CD8-positive, alpha-beta memory T cell (primary cell): Measurements from ENCODE around the gene ZNF362. TPM values are rescaled to one million over a fixed set of nuclear protein-coding genes. Genes with fewer than 3 reads are reported as not detected.
A peak's percentile ranks its signal among the peaks of the same experiment; 100 is the strongest.

Source experiments
- CTCF ChIA-PET: fragments of 350-600 bp; sonication (Branson Sonifier 250); formaldehyde crosslinking; loops from one replicate; lab custom pipeline; 2021; ENCODE audit warnings: antibody characterized with exemption; lab: Charles Lee
- POLR2A ChIA-PET: fragments of 350-600 bp; sonication (Branson Sonifier 250); formaldehyde crosslinking; loops from one replicate; lab custom pipeline; 2021; ENCODE audit warnings: antibody characterized with exemption; lab: Charles Lee
- DNase-seq, 5 donors: peaks; one replicate each; pipeline versions ENCODE4 v3.0.0 to v3.0.0-alpha.2; 2020 to 2022; ENCODE audit warnings: mixed read lengths in 1 of 5
- H3K27ac ChIP-seq: one replicate; pipeline ENCODE4 v1.7.0; 2013; ENCODE audit warnings: low read depth, mild to moderate bottlenecking, low read length, moderate library complexity
- H3K27me3 ChIP-seq: 2 replicates; pipeline ENCODE4 v1.7.0; 2013; ENCODE audit warnings: low read length, mild to moderate bottlenecking; ENCODE audit not compliant: insufficient read depth, poor library complexity, severe bottlenecking
- H3K36me3 ChIP-seq: 2 replicates; pipeline ENCODE4 v1.7.0; 2013; ENCODE audit warnings: mild to moderate bottlenecking, low read length, moderate library complexity; ENCODE audit not compliant: insufficient read depth
- H3K4me1 ChIP-seq: 2 replicates; pipeline ENCODE4 v1.7.0; 2013; ENCODE audit warnings: mild to moderate bottlenecking, low read length, moderate library complexity; ENCODE audit not compliant: insufficient read depth
- H3K4me3 ChIP-seq: 2 replicates; pipeline ENCODE4 v1.7.0; 2013; ENCODE audit warnings: mild to moderate bottlenecking, low read length
- H3K9me3 ChIP-seq: 2 replicates; pipeline ENCODE4 v1.7.0; 2013; ENCODE audit warnings: mild to moderate bottlenecking, low read length
- H3K27ac Mint-ChIP-seq, 8 donors: one replicate each; pipeline ENCODE4 v1.8.0; 2020 to 2021; ENCODE audit warnings: mixed read lengths in 8 of 8, mild to moderate bottlenecking in 6 of 8, inconsistent platforms in 3 of 8, moderate library complexity in 3 of 8
- H3K27me3 Mint-ChIP-seq, 2 donors: one replicate each; pipeline ENCODE4 v1.8.0; 2020 to 2021; ENCODE audit warnings: mixed read lengths in 2 of 2, mild to moderate bottlenecking in 1 of 2, moderate library complexity in 1 of 2
- H3K36me3 Mint-ChIP-seq, 3 donors: one replicate each; pipeline ENCODE4 v1.8.0; 2020 to 2021; ENCODE audit warnings: mixed read lengths in 3 of 3, inconsistent platforms in 1 of 3, mild to moderate bottlenecking in 1 of 3
- H3K4me1 Mint-ChIP-seq, 3 donors: one replicate each; pipeline ENCODE4 v1.8.0; 2020 to 2021; ENCODE audit warnings: mixed read lengths in 3 of 3, inconsistent platforms in 1 of 3, mild to moderate bottlenecking in 1 of 3
- H3K4me3 Mint-ChIP-seq, 7 donors: one replicate each; pipeline ENCODE4 v1.8.0; 2020 to 2021; ENCODE audit warnings: mixed read lengths in 7 of 7, mild to moderate bottlenecking in 6 of 7, moderate library complexity in 4 of 7, inconsistent platforms in 2 of 7
- H3K9me3 Mint-ChIP-seq, 5 donors: one replicate each; pipeline ENCODE4 v1.8.0; 2020 to 2022; ENCODE audit warnings: mixed read lengths in 5 of 5, mild to moderate bottlenecking in 3 of 5, moderate library complexity in 2 of 5, inconsistent platforms in 1 of 5
- polyA plus RNA-seq: library from polyadenylated mRNA; unstranded; fragments of 300-500 nt; fragmentation: Illumina TruSeq; gene quantifications from one replicate; pipeline ENCODE4 v1.2.3, GENCODE V29; 2021
- total RNA-seq, 2 experiments: library from RNA; stranded (reverse); gene quantifications; one replicate each; pipeline ENCODE4 v1.2.3, GENCODE V29; 2021

ZNF362 gene
- total and polyA plus RNA-seq, 3 experiments from 2014 or later = 8.5 to 26.4 (median 9.9) TPM

- H3K27me3 ChIP-seq = no peaks in the 10 kb centered on the region
- Mint-ChIP-seq H3K4me1 (peaks cover 0 to 3% (median 0%) of the 10 kb centered on the region in 3 donors), H3K27ac (no peak overlapping the region), H3K36me3 (peaks cover 0 to 6% (median 0%) of the 10 kb centered on the region in 3 donors), H3K4me3 (no peak overlapping the region), H3K9me3 (no peaks in the 10 kb centered on the region), H3K27me3 (peaks cover 0 to 11% of the 10 kb centered on the region in 2 donors)
- H3K4me3 ChIP-seq = no peak overlapping the region
- no peaks in the 10 kb centered on the region for H3K36me3 ChIP-seq
- no peak for DNase-seq
- POLR2A ChIA-PET = no interaction called here
- no peaks in the 10 kb centered on the region for H3K9me3 ChIP-seq
- H3K4me1 ChIP-seq = no peaks in the 10 kb centered on the region
- H3K27ac ChIP-seq = no peak overlapping the region
- CTCF ChIA-PET = no interaction called here
Observed at GRCh38 chr1:33317946-33318345, 61.7 kb downstream of the ZNF362 start.

- Histone ChIP-seq H3K36me3 (no peaks in the 10 kb centered on the region), H3K27me3 (no peaks in the 10 kb centered on the region), H3K4me3 (no peak overlapping the region), H3K4me1 (no peaks in the 10 kb centered on the region), H3K27ac (no peak overlapping the region), H3K9me3 (no peaks in the 10 kb centered on the region)
- POLR2A ChIA-PET = no interaction called here
- H3K9me3 Mint-ChIP-seq = no peaks in the 10 kb centered on the region
- H3K27me3 Mint-ChIP-seq = peaks cover 0 to 10% of the 10 kb centered on the region in 2 donors
- H3K36me3 Mint-ChIP-seq = peaks cover 0 to 20% (median 4%) of the 10 kb centered on the region in 3 donors
- peak overlapping the region in 1 of 8 donors; percentile 25 for H3K27ac Mint-ChIP-seq
- DNase-seq = no peak
- H3K4me3 Mint-ChIP-seq = no peak overlapping the region
- CTCF ChIA-PET = no interaction called here
- peaks cover 0 to 3% (median 0%) of the 10 kb centered on the region in 3 donors for H3K4me1 Mint-ChIP-seq
Observed at GRCh38 chr1:33319186-33319948, 63.1 kb downstream of the ZNF362 start.

DNA sequence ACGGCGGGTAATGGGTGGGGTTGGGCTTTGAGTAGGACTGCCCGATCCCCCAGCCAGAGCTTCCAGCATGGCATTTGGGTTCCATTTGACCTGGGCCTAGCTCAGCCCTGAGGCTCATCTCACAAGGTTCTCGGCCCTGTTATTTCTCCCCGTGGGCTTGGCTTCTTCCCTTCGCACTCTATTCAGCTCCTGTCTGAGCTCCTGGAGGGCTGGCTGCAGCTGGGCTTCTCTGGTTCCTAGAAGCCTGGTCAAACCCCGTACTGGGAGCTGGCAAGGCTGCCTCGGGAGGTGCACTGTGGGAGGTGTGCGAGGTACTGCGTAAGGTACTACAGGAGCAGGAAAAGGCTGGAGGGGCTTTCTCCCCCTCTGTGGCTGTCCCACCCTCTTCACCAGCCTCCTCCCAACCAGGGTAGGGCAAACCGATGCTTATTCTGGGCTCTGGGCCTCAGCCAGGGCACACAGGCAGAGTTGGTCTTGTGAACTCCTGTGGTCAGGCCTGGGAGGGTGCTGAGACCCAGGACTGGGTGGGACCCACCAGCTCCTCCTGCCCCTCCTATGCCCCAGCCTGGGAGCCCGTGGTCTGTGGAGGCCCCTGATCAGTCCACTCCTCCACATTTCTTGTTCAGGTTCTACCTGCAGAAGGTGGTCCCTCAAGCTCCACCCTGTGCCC is 63.8 kb downstream of the ZNF362 start:
- Mint-ChIP-seq H3K4me1 (peaks cover 0 to 3% (median 0%) of the 10 kb centered on the region in 3 donors), H3K36me3 (peaks cover 0 to 27% (median 7%) of the 10 kb centered on the region in 3 donors), H3K9me3 (no peaks in the 10 kb centered on the region), H3K27ac (peak overlapping the region in 1 of 8 donors; percentile 70), H3K4me3 (no peak overlapping the region), H3K27me3 (peaks cover 0 to 6% of the 10 kb centered on the region in 2 donors)
- DNase-seq = no peak
- CTCF ChIA-PET = interaction anchor here (1.1 kb wide), 1 partner anchor 25 kb away, joined by 3 read pairs; no protein-coding TSS in a partner anchor
- POLR2A ChIA-PET = no interaction called here
- Histone ChIP-seq H3K27me3 (no peaks in the 10 kb centered on the region), H3K36me3 (peaks cover 7% of the 10 kb centered on the region), H3K9me3 (no peaks in the 10 kb centered on the region), H3K4me3 (no peak overlapping the region), H3K4me1 (no peaks in the 10 kb centered on the region), H3K27ac (no peak overlapping the region)

GRCh38 chr1:33320619-33321165 is 64.4 kb downstream of the ZNF362 start, which contains the start of gene A3GALT2:
TSS of gene A3GALT2 (minus strand) at chr1:33321098. CDS start at chr1:33321098, 0 bp downstream.
- no peak for DNase-seq
- H3K4me3 Mint-ChIP-seq = no peak within 1 kb of the TSS
- peaks cover 0 to under 1% (median 0%) of the 10 kb centered on the region in 3 donors for H3K4me1 Mint-ChIP-seq
- Histone ChIP-seq H3K27me3 (no peaks in the 10 kb centered on the region), H3K4me1 (no peaks in the 10 kb centered on the region), H3K4me3 (no peak within 1 kb of the TSS), H3K9me3 (no peaks in the 10 kb centered on the region), H3K36me3 (peaks cover 13% of the 10 kb centered on the region), H3K27ac (no peak within 1 kb of the TSS)
- H3K27me3 Mint-ChIP-seq = peaks cover 0 to 3% of the 10 kb centered on the region in 2 donors
- H3K9me3 Mint-ChIP-seq = no peaks in the 10 kb centered on the region
- H3K27ac Mint-ChIP-seq = peak within 1 kb of the TSS in 3 of 8 donors; percentile 13 to 70 (median 44)
- H3K36me3 Mint-ChIP-seq = peaks cover 1 to 34% (median 8%) of the 10 kb centered on the region in 3 donors
- ChIA-PET CTCF (interaction anchor here (1.1 kb wide), 1 partner anchor 25 kb away, joined by 3 read pairs; no protein-coding TSS in a partner anchor), POLR2A (no interaction called here)

DNA sequence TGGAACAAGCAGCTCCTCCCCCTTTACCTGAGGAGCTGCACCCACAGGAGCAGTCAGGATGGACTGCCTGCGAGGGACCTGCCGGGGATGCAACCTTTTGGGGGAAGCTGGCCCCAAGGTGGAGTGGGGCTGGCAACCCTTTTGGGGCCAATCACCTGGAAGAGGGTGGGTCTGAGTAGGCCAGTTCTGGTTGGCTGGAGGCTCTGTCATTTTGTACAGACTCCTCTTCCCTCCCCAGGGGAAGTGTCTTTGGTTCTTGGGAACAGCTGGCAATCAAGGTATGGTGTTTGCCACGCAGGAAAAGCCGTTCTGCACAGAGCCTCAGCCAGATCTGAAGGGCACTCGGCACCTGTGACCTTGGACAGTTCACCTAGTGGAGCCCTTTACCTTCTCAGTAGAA is 64.9 kb downstream of the ZNF362 start:
- no peak overlapping the region for H3K4me3 ChIP-seq
- ChIA-PET POLR2A (no interaction called here), CTCF (no interaction called here)
- H3K36me3 ChIP-seq = peaks cover 16% of the 10 kb centered on the region
- no peak for DNase-seq
- no peaks in the 10 kb centered on the region for H3K9me3 ChIP-seq
- H3K9me3 Mint-ChIP-seq = no peaks in the 10 kb centered on the region
- no peaks in the 10 kb centered on the region for H3K27me3 Mint-ChIP-seq
- H3K4me1 ChIP-seq = no peaks in the 10 kb centered on the region
- no peak overlapping the region for H3K4me3 Mint-ChIP-seq
- no peaks in the 10 kb centered on the region for H3K4me1 Mint-ChIP-seq
- H3K27me3 ChIP-seq = no peaks in the 10 kb centered on the region
- H3K27ac ChIP-seq = no peak overlapping the region
- peak overlapping the region in 1 of 8 donors; percentile 44 for H3K27ac Mint-ChIP-seq
- H3K36me3 Mint-ChIP-seq = peaks cover 6 to 38% (median 11%) of the 10 kb centered on the region in 3 donors

GRCh38 chr1:33322109-33322508 is 65.8 kb downstream of the ZNF362 start:
- no peaks in the 10 kb centered on the region for H3K4me1 Mint-ChIP-seq
- H3K36me3 Mint-ChIP-seq = peaks cover 6 to 48% (median 11%) of the 10 kb centered on the region in 3 donors
- Histone ChIP-seq H3K27me3 (no peaks in the 10 kb centered on the region), H3K27ac (no peak overlapping the region), H3K36me3 (peaks cover 20% of the 10 kb centered on the region), H3K9me3 (no peaks in the 10 kb centered on the region), H3K4me3 (no peak overlapping the region), H3K4me1 (no peaks in the 10 kb centered on the region)
- no peaks in the 10 kb centered on the region for H3K27me3 Mint-ChIP-seq
- ChIA-PET CTCF (no interaction called here), POLR2A (no interaction called here)
- DNase-seq = no peak
- H3K4me3 Mint-ChIP-seq = no peak overlapping the region
- H3K27ac Mint-ChIP-seq = no peak overlapping the region
- no peaks in the 10 kb centered on the region for H3K9me3 Mint-ChIP-seq

DNA sequence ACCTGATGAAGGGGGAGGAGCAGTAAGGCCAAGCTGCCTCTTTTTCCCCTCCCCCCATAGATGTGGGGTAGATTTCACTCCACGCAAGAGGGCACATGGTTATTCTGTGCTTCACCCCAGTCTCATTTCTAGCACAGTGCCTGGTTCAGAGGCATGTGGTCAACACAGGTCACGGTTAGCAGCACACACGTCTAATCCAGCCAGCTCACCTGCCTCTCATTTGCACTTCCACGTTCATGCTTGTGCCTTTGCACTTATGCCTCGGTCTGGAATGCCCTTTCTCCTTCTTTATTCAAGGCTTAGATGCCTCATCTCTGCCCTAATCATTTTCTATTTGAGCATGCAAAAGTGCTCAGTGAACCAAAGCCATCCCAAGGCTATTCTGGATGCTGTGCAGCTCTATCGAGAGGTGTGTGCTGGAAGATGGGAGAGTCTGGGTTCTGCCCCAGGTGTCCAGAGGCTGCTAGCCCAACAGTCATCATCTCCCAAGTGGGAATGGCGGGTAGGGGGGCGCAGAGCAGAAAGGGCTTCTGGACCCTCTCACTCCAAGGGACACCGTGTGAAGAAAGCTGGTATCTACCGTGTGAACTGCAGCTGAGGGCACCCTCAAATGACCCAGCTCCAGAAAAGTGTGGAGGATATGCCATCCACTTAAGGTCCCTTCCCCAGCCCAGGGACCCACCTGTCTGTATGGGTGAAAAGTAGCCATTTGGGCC is 66.7 kb downstream of the ZNF362 start:
- no peak overlapping the region for H3K4me3 Mint-ChIP-seq
- Histone ChIP-seq H3K36me3 (peaks cover 27% of the 10 kb centered on the region), H3K9me3 (no peaks in the 10 kb centered on the region), H3K4me1 (no peaks in the 10 kb centered on the region), H3K27ac (no peak overlapping the region), H3K4me3 (no peak overlapping the region), H3K27me3 (no peaks in the 10 kb centered on the region)
- no peak for DNase-seq
- H3K36me3 Mint-ChIP-seq = peaks cover 6 to 57% (median 11%) of the 10 kb centered on the region in 3 donors
- H3K9me3 Mint-ChIP-seq = no peaks in the 10 kb centered on the region
- ChIA-PET POLR2A (interaction anchor here (0.6 kb wide), 1 partner anchor 29 kb away, joined by 3 read pairs; no protein-coding TSS in a partner anchor), CTCF (interaction anchor here (1.2 kb wide), 1 partner anchor 28 kb away, joined by 4 read pairs; no protein-coding TSS in a partner anchor)
- H3K27ac Mint-ChIP-seq = peak overlapping the region in 2 of 8 donors; percentile 1 to 7
- no peaks in the 10 kb centered on the region for H3K27me3 Mint-ChIP-seq
- no peaks in the 10 kb centered on the region for H3K4me1 Mint-ChIP-seq
